Prostate gland (tissue), 2 donors: ENCODE results near the gene MKLN1. TPM values are rescaled to one million over a fixed set of nuclear protein-coding genes. Genes with fewer than 3 reads are reported as not detected.
"Not testable (repeated sequence)": the region's sequence is repeated elsewhere in the genome, so short reads cannot be mapped to it uniquely, and the experiment has no call there.

Experiments used
- DNase-seq: peaks from one replicate; pipeline ENCODE4 v3.0.0-alpha.2; 2019; ENCODE audit warnings: low spot score
- H3K27ac ChIP-seq, 2 donors: fragments of 200-600 bp; sonication (generic); 2 replicates each; pipeline ENCODE4 v1.5.1; 2017 to 2019
- H3K27me3 ChIP-seq: fragments of 200-600 bp; sonication (generic); replicated peaks from 2 replicates; pipeline ENCODE4 v1.5.1; 2019; ENCODE audit not compliant: insufficient read depth
- H3K36me3 ChIP-seq, 2 donors: fragments of 200-600 bp; sonication (generic); 1 replicate in 1 of 2; 2 replicates in 1 of 2; pipeline versions ENCODE4 v1.5.1 to v1.8.1; 2017 to 2019
- H3K4me1 ChIP-seq: fragments of 200-600 bp; sonication (generic); replicated peaks from 2 replicates; pipeline ENCODE4 v1.5.1; 2019
- H3K4me3 ChIP-seq, 2 donors: fragments of 200-600 bp; sonication (generic); 2 replicates each; pipeline ENCODE4 v1.5.1; 2017 to 2019
- H3K9me3 ChIP-seq: fragments of 200-600 bp; sonication (generic); 2 replicates; pipeline ENCODE4 v1.5.1; 2017
- POLR2A ChIP-seq: fragments of 450-650 bp; IDR thresholded peaks from one replicate; pipeline ENCODE4 v1.6.1; 2016; ENCODE audit warnings: antibody characterized with exemption, mild to moderate bottlenecking
- POLR2AphosphoS5 ChIP-seq: sonication (generic); formaldehyde crosslinking; IDR thresholded peaks from one replicate; pipeline ENCODE4 v1.6.1; 2017; ENCODE audit warnings: antibody characterized with exemption
- WGBS: methylation state at CpG from one replicate; pipeline ENCODE4 v1.1.5; 2018; 5-methylcytosine and 5-hydroxymethylcytosine counted together
- intact Hi-C: fragments of 100-400 bp; cut with DNase I; formaldehyde crosslinking; loops from one replicate; pipeline ENCODE4 v1.14.2; 2022
- total RNA-seq, 2 donors: library from RNA; depleted of rRNA; stranded (reverse); fragments of >200 nt; gene quantifications; one replicate each; pipeline ENCODE4 v1.1.0, GENCODE V29; 2016
- TF ChIP-seq, protein P1 (sequence below), 4 experiments: fragments of 200-600 bp in 2 of 4; fragments of 450-650 bp in 2 of 4; sonication (generic) in 2 of 4; IDR thresholded peaks; 1 replicate in 3 of 4; 2 replicates in 1 of 4; pipeline ENCODE4 v1.5.1; 2016 to 2019; ENCODE audit warnings: antibody characterized with exemption in 4 of 4, mild to moderate bottlenecking in 2 of 4, moderate library complexity in 2 of 4

The MKLN1 gene
- total RNA-seq, 2 donors from 2014 or later = 53.1 to 58.1 TPM

GRCh38 chr7:131504157-131504899 lies 176.7 kb downstream of the MKLN1 start:
- 84% methylated on average over 14 of the region's 14 CpGs for WGBS
- Histone ChIP-seq H3K4me1 (no peaks in the 10 kb centered on the region), H3K27ac (no peak overlapping the region), H3K4me3 (no peak overlapping the region), H3K27me3 (no peaks in the 10 kb centered on the region), H3K36me3 (no peaks in the 10 kb centered on the region), H3K9me3 (no peaks in the 10 kb centered on the region)
- TF ChIP-seq, protein P1, sequence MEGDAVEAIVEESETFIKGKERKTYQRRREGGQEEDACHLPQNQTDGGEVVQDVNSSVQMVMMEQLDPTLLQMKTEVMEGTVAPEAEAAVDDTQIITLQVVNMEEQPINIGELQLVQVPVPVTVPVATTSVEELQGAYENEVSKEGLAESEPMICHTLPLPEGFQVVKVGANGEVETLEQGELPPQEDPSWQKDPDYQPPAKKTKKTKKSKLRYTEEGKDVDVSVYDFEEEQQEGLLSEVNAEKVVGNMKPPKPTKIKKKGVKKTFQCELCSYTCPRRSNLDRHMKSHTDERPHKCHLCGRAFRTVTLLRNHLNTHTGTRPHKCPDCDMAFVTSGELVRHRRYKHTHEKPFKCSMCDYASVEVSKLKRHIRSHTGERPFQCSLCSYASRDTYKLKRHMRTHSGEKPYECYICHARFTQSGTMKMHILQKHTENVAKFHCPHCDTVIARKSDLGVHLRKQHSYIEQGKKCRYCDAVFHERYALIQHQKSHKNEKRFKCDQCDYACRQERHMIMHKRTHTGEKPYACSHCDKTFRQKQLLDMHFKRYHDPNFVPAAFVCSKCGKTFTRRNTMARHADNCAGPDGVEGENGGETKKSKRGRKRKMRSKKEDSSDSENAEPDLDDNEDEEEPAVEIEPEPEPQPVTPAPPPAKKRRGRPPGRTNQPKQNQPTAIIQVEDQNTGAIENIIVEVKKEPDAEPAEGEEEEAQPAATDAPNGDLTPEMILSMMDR (IDR thresholded peaks at IDR 0.05) = no peak
- no peak for TF ChIP-seq POLR2A
- TF ChIP-seq POLR2AphosphoS5 = no peak
- intact Hi-C loops = loop anchor here (10.0 kb wide), 1 partner anchor 400 kb away; no protein-coding TSS in a partner anchor
- no peak for DNase-seq

DNA sequence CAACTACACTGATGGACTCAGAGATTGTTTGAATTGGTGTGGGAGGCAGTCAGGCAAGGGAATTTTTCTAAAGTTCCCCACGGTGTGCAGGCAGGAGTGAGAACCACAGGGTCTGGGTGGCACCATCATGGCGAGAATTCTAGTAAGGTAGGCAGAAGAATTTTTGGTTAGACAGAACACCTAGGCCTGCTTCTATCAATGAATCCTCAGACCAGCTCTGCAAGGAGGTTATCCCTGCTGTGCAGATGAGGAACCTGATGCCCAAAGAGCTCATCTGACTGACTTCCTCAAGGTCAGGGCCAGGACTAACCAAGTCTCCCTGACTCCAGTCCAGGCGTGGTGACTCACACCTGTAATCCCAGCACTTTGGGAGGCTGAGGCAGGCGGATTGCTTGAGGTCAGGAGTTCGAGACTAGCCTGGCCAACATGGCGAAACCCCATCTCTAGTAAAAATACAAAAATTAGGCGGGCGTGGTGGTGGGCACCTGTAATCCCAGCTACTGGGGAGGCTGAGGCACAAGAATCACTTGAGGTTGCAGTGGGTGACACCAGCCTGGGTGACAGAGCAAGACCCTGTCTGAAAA lies 177.5 kb downstream of the MKLN1 start:
- not testable (repeated sequence) for H3K4me1 ChIP-seq, H3K4me3 ChIP-seq, DNase-seq, H3K27ac ChIP-seq, H3K27me3 ChIP-seq, H3K9me3 ChIP-seq, H3K36me3 ChIP-seq
- WGBS = 87% methylated on average over 8 of the region's 8 CpGs
- intact Hi-C loops = loop anchor here (10.0 kb wide), 1 partner anchor 400 kb away; no protein-coding TSS in a partner anchor

DNA sequence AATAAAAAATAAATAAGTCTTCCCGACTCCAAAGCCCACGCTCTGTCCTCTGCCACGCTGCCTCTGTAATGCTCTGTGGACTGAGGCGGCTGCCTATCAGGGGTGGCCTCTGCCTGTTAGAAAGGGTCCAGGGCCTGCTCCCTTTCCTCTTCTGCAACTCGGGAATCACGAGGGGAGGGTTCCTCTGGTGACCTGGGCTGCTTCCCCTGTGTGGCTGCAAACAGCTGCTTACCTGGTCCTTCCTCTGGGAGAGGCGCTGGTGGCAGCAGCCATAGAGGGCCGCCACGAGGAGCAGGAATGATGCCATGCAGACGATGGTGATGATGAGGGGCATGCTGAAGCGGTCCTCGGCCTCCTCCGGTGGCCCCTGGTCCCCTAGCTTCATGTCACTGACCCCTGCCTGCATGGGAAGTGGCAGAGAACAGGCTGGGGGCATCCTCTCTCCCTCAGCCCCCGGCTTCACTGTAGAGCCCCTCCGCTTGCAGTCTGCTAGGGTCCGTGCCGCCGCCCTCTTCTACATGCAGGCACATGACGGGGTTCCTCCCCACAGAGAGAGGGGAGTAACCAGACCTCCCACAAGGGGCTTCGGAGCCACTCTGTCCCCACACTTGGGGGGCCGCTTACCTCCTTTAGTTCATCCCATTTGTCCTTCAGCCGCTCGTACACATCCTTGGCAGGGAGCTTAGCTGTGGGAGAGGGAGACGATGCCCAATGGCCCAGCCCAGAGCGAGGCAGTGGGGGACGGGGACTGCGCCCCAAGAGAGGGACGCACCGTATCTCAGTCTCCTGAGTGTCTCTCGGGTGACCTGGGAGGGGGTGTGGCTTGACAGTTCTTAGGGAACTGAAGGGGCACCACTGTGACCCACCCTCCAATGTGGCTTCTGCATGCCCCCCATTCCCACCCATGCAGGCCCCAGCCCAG lies 178.2 kb downstream of the MKLN1 start:
- Histone ChIP-seq H3K27ac (no peak overlapping the region), H3K4me1 (no peaks in the 10 kb centered on the region), H3K27me3 (no peaks in the 10 kb centered on the region), H3K4me3 (no peak overlapping the region), H3K9me3 (no peaks in the 10 kb centered on the region), H3K36me3 (no peaks in the 10 kb centered on the region)
- intact Hi-C loops = loop anchor here (2.0 to 10.0 kb wide), 2 partner anchors 149 to 401 kb away; no protein-coding TSS in a partner anchor
- TF ChIP-seq POLR2AphosphoS5 = no peak
- TF ChIP-seq, protein P1 (IDR thresholded peaks at IDR 0.05) = no peak
- TF ChIP-seq POLR2A = no peak
- WGBS = 91% methylated on average over 21 of the region's 30 CpGs
- DNase-seq = no peak

GRCh38 chr7:131506597-131506996 lies 178.9 kb downstream of the MKLN1 start:
- no peaks in the 10 kb centered on the region for H3K9me3 ChIP-seq
- H3K27ac ChIP-seq = no peak overlapping the region
- H3K36me3 ChIP-seq = no peaks in the 10 kb centered on the region
- H3K4me3 ChIP-seq = no peak overlapping the region
- H3K27me3 ChIP-seq = no peaks in the 10 kb centered on the region
- intact Hi-C loops = loop anchor here (2.0 to 10.0 kb wide), 2 partner anchors 148 to 402 kb away; no protein-coding TSS in a partner anchor
- TF ChIP-seq, protein P1 (IDR thresholded peaks at IDR 0.05) = no peak
- TF ChIP-seq POLR2AphosphoS5 = no peak
- TF ChIP-seq POLR2A = no peak
- no peak for DNase-seq
- H3K4me1 ChIP-seq = no peaks in the 10 kb centered on the region
- WGBS = 65% methylated on average over 18 of the region's 18 CpGs
